K562 (cell line): ENCODE measurements around the gene NRF1. TPM values are rescaled to one million over a fixed set of nuclear protein-coding genes. Genes with fewer than 3 reads are reported as not detected.

Source experiments
- GATA2 ChIP-seq: sonication (generic); formaldehyde crosslinking; IDR thresholded peaks from 2 replicates; pipeline ENCODE4 v1.4.0; 2020; ENCODE audit warnings: mild to moderate bottlenecking, missing genetic modification reagents
- LCOR ChIP-seq: sonication (generic); formaldehyde crosslinking; IDR thresholded peaks from 2 replicates; pipeline ENCODE4 v1.8.0; 2022; ENCODE audit warnings: mild to moderate bottlenecking, missing genetic modification reagents
- MXD1 ChIP-seq: fragments of 250-450 bp; sonication (Bioruptor Pico); IDR thresholded peaks from 2 replicates; pipeline ENCODE4 v1.8.0; 2021; ENCODE audit warnings: borderline replicate concordance, mild to moderate bottlenecking, moderate library complexity; ENCODE audit not compliant: poor library complexity, severe bottlenecking
- PTTG1 ChIP-seq: fragments of 450-650 bp; IDR thresholded peaks from 2 replicates; pipeline ENCODE4 v1.6.1; 2016; ENCODE audit warnings: low read depth, mild to moderate bottlenecking, missing genetic modification characterization, missing compliant biosample characterization
- RREB1 ChIP-seq: fragments of 250-450 bp; sonication (Bioruptor Pico); IDR thresholded peaks from 2 replicates; pipeline ENCODE4 v1.4.0; 2020
- SMARCC2 ChIP-seq: fragments of 450-650 bp; IDR thresholded peaks from 2 replicates; pipeline ENCODE4 v1.6.1; 2017; ENCODE audit warnings: antibody characterized with exemption, moderate library complexity, mild to moderate bottlenecking, low read depth
- SP1 ChIP-seq: sonication (generic); formaldehyde crosslinking; IDR thresholded peaks from 2 replicates; pipeline ENCODE4 v1.8.1; 2022; ENCODE audit warnings: mild to moderate bottlenecking, missing genetic modification reagents
- TFAP4 ChIP-seq: sonication (generic); formaldehyde crosslinking; IDR thresholded peaks from 2 replicates; pipeline ENCODE4 v1.8.0; 2022; ENCODE audit warnings: missing genetic modification reagents, mild to moderate bottlenecking, moderate library complexity, borderline replicate concordance
- TSHZ1 ChIP-seq: fragments of 250-450 bp; sonication (Bioruptor Pico); IDR thresholded peaks from 2 replicates; pipeline ENCODE4 v1.4.0; 2020; ENCODE audit warnings: mild to moderate bottlenecking, moderate library complexity
- VEZF1 ChIP-seq: fragments of 200-800 bp; sonication (Bioruptor generic); IDR thresholded peaks from 2 replicates; pipeline ENCODE4 v1.6.1; 2017; ENCODE audit warnings: missing genetic modification characterization, missing compliant biosample characterization
- ZNF280A ChIP-seq: fragments of 450-650 bp; IDR thresholded peaks from 2 replicates; pipeline ENCODE4 v1.6.1; 2018; ENCODE audit warnings: mild to moderate bottlenecking, low read depth; ENCODE audit not compliant: partially characterized antibody
- polyA plus RNA-seq, 8 experiments: library from polyadenylated mRNA; depleted of rRNA in 4 of 8; stranded (reverse) in 5 of 8; unstranded in 3 of 8; fragments of >200 nt; fragmentation: Nextera tagmentation in 2 of 8; fragmentation: Illumina TruSeq in 1 of 8; extraction: Ambion mirVana in 2 of 8; extraction: Trizol in 1 of 8; gene quantifications; 2 replicates each; pipeline versions ENCODE4 v1.2.1 to v1.2.3, GENCODE V29; 2011 to 2014; ENCODE audit warnings: inconsistent platforms in 1 of 8, missing spikeins in 1 of 8
- total RNA-seq, 7 experiments: library from RNA; depleted of rRNA in 6 of 7; stranded (reverse); fragments of >200 nt in 6 of 7; fragmentation: Illumina TruSeq in 2 of 7; extraction: Trizol in 2 of 7; gene quantifications; 2 replicates each; pipeline versions ENCODE4 v1.2.1 to v1.2.3, GENCODE V29; 2011 to 2021; ENCODE audit warnings: low replicate concordance in 1 of 7

Gene NRF1
- total and polyA plus RNA-seq, 9 of the 15 experiments (the other 6 are each of a cell fraction or from before 2014, with no cell fraction given): 8.6 to 28.8 (median 20.3) TPM

- TF ChIP-seq TFAP4 (CRISPR knock-in tag): peak; percentile 85
- TF ChIP-seq PTTG1 (tag): no peak
- peak; percentile 86 for TF ChIP-seq SP1 (CRISPR knock-in tag)
- peak; percentile 49 for TF ChIP-seq VEZF1
- TF ChIP-seq LCOR (CRISPR knock-in tag): peak; percentile 86; the same call in 1 of the 2 replicates
- no peak for TF ChIP-seq RREB1 (CRISPR knock-in tag)
- TF ChIP-seq GATA2: peak; percentile 86
- no peak for TF ChIP-seq MXD1
- TF ChIP-seq SMARCC2: no peak
- TF ChIP-seq TSHZ1 (CRISPR knock-in tag): no peak
- TF ChIP-seq ZNF280A: no peak
Observed at GRCh38 chr7:129768614-129769399, 157.3 kb downstream of the NRF1 start (continued).
